B cell (primary cell): ENCODE data around the gene HS2ST1. TPM values are rescaled to one million over a fixed set of nuclear protein-coding genes. Genes with fewer than 3 reads are reported as not detected.

Experiments
- ATAC-seq: fragments of 200-7000 bp; cut with Tn5 transposase; one replicate; pipeline ENCODE4 v1.10.0; 2021; ENCODE audit warnings: low read depth, mild to moderate bottlenecking, moderate number of reproducible peaks, moderate library complexity
- CTCF ChIA-PET: fragments of 350-600 bp; sonication (Branson Sonifier 250); formaldehyde crosslinking; loops from one replicate; lab custom pipeline; 2021; ENCODE audit warnings: antibody characterized with exemption, inconsistent platforms; lab: Charles Lee
- POLR2A ChIA-PET: fragments of 350-600 bp; sonication (Branson Sonifier 250); formaldehyde crosslinking; loops from one replicate; lab custom pipeline; 2021; ENCODE audit warnings: antibody characterized with exemption; lab: Charles Lee
- DNase-seq: peaks from one replicate; pipeline ENCODE4 v3.0.0; 2013
- H2AFZ ChIP-seq: 2 replicates; pipeline ENCODE4 v1.6.1; 2012; ENCODE audit warnings: mild to moderate bottlenecking, low read depth, low read length; ENCODE audit not compliant: insufficient read depth, poor library complexity, severe bottlenecking
- H3K27ac ChIP-seq, 2 donors: 1 replicate in 1 of 2; 2 replicates in 1 of 2; pipeline ENCODE4 v1.5.1; 2012 to 2013; ENCODE audit warnings: low read length in 2 of 2, mild to moderate bottlenecking in 2 of 2, moderate library complexity in 1 of 2
- H3K27me3 ChIP-seq, 4 experiments: fragments of 200-600 bp in 1 of 4; sonication (generic) in 1 of 4; replicated peaks in 1 of 4; 1 replicate in 2 of 4; 2 replicates in 2 of 4; pipeline versions ENCODE4 v1.6.1 to v1.7.0; 2013 to 2016; ENCODE audit warnings: low read length in 3 of 4, mild to moderate bottlenecking in 2 of 4, mixed read lengths in 1 of 4, moderate library complexity in 1 of 4; ENCODE audit not compliant: insufficient read depth in 4 of 4, control insufficient read depth in 3 of 4; ENCODE audit errors: control extremely low read depth in 1 of 4
- H3K36me3 ChIP-seq, 2 experiments: replicated peaks in 1 of 2; 1 replicate in 1 of 2; 2 replicates in 1 of 2; pipeline versions ENCODE4 v1.6.1 to v1.7.1; 2013; ENCODE audit warnings: low read length in 1 of 2; ENCODE audit not compliant: insufficient read depth in 2 of 2, control insufficient read depth in 1 of 2; ENCODE audit errors: control extremely low read depth in 1 of 2, extremely low read depth in 1 of 2
- H3K4me1 ChIP-seq, 2 donors: fragments of 200-600 bp in 1 of 2; sonication (generic) in 1 of 2; 1 replicate in 1 of 2; 2 replicates in 1 of 2; pipeline versions ENCODE4 v1.5.1 to v1.6.1; 2013 to 2017; ENCODE audit warnings: low read length in 2 of 2; ENCODE audit not compliant: control insufficient read depth in 2 of 2, insufficient read depth in 2 of 2
- H3K4me2 ChIP-seq: replicated peaks from 2 replicates; pipeline ENCODE3; 2012; ENCODE audit warnings: mild to moderate bottlenecking, low read depth, low read length; ENCODE audit not compliant: poor library complexity, severe bottlenecking
- H3K4me3 ChIP-seq, 5 experiments: fragments of 200-600 bp in 1 of 5; sonication (generic) in 1 of 5; 1 replicate in 3 of 5; 2 replicates in 2 of 5; pipeline versions ENCODE4 v1.5.1 to v1.7.0; 2011 to 2016; ENCODE audit warnings: low read length in 4 of 5, mild to moderate bottlenecking in 4 of 5, low read depth in 2 of 5, control low read depth in 1 of 5, moderate library complexity in 1 of 5; ENCODE audit not compliant: insufficient read depth in 1 of 5; ENCODE audit errors: control extremely low read depth in 1 of 5, extremely low read depth in 1 of 5
- H3K79me2 ChIP-seq: fragments of 200-600 bp; sonication (generic); one replicate; pipeline ENCODE4 v1.6.0; 2016; ENCODE audit warnings: low read length; ENCODE audit not compliant: control insufficient read depth, insufficient read depth
- H3K9ac ChIP-seq: fragments of 200-600 bp; sonication (generic); 2 replicates; pipeline ENCODE4 v1.6.1; 2017; ENCODE audit warnings: mild to moderate bottlenecking, low read length, moderate library complexity
- H3K9me3 ChIP-seq, 3 donors: one replicate each; pipeline versions ENCODE4 v1.6.1 to v1.7.1; 2013; ENCODE audit warnings: low read length in 2 of 3; ENCODE audit not compliant: control insufficient read depth in 2 of 3, insufficient read depth in 1 of 3; ENCODE audit errors: control extremely low read depth in 1 of 3
- H4K20me1 ChIP-seq: 2 replicates; pipeline ENCODE4 v1.6.0; 2012; ENCODE audit warnings: mild to moderate bottlenecking, low read length; ENCODE audit not compliant: insufficient read depth, control insufficient read depth, poor library complexity, severe bottlenecking
- H3K27ac Mint-ChIP-seq: one replicate; pipeline ENCODE4 v1.8.0; 2021; ENCODE audit warnings: mixed read lengths
- H3K27me3 Mint-ChIP-seq: one replicate; pipeline ENCODE4 v1.8.0; 2021; ENCODE audit warnings: mixed read lengths
- H3K4me1 Mint-ChIP-seq: one replicate; pipeline ENCODE4 v1.8.0; 2021; ENCODE audit warnings: mixed read lengths
- H3K4me3 Mint-ChIP-seq: one replicate; pipeline ENCODE4 v1.8.0; 2021; ENCODE audit warnings: mixed read lengths
- H3K9me3 Mint-ChIP-seq: one replicate; pipeline ENCODE4 v1.8.0; 2022; ENCODE audit warnings: mixed read lengths; ENCODE audit not compliant: insufficient read depth
- EZH2 ChIP-seq: IDR thresholded peaks from 2 replicates; pipeline ENCODE4 v1.6.1; 2012; ENCODE audit warnings: borderline replicate concordance, low read depth, mild to moderate bottlenecking, moderate library complexity, low read length; ENCODE audit not compliant: insufficient read depth, poor library complexity, severe bottlenecking
- WGBS: methylation state at CpG from one replicate; pipeline ENCODE4 v1.1.5; 2013; ENCODE audit warnings: missing lambda C conversion rate; ENCODE audit not compliant: insufficient coverage; 5-methylcytosine and 5-hydroxymethylcytosine counted together
- intact Hi-C: fragments of 100-400 bp; cut with micrococcal nuclease; formaldehyde crosslinking; loops from one replicate; pipeline ENCODE4 v1.10.0; 2022
- polyA plus RNA-seq: library from polyadenylated mRNA; depleted of rRNA; stranded (reverse); fragments of >200 nt; gene quantifications from 2 replicates; pipeline ENCODE4 v1.2.3, GENCODE V29; 2012
- total RNA-seq, 2 donors: library from RNA; stranded (reverse); fragments of 120-200 nt in 1 of 2; gene quantifications; 1 replicate in 1 of 2; 2 replicates in 1 of 2; pipeline versions ENCODE4 v1.2.3 to v1.2.4, GENCODE V29; 2013 to 2022
- TF ChIP-seq, protein P1 (sequence below): fragments of 200-600 bp; IDR thresholded peaks from one replicate; pipeline ENCODE4 v1.8.0; 2022; ENCODE audit warnings: antibody characterized with exemption, mild to moderate bottlenecking

The HS2ST1 gene
- total and polyA plus RNA-seq, 2 donors (not counting 1 experiment from before 2014, with no cell fraction given): 3.0 to 16.9 TPM

- peaks cover 21 to 49% of the 10 kb centered on the region in 2 donors for H3K4me1 ChIP-seq
Measured at GRCh38 chr1:86905875-86906274, 8.6 kb upstream of the HS2ST1 start.

GRCh38 chr1:86906419-86906818 is 8.0 kb upstream of the HS2ST1 start:
- no peak overlapping the region for H3K27ac Mint-ChIP-seq
- Histone ChIP-seq H3K36me3 (peaks cover 21 to 57% of the 10 kb centered on the region in 2 experiments), H3K9ac (no peak overlapping the region), H3K79me2 (peaks cover 99% of the 10 kb centered on the region), H2AFZ (no peak overlapping the region), H3K4me1 (peaks cover 25 to 54% of the 10 kb centered on the region in 2 donors), H4K20me1 (peaks cover 97% of the 10 kb centered on the region), H3K27me3 (no peaks in the 10 kb centered on the region), H3K4me3 (no peak overlapping the region), H3K9me3 (no peaks in the 10 kb centered on the region), H3K27ac (peak overlapping the region in 1 of 2 donors; percentile 48), H3K4me2 (no peak overlapping the region)
- TF ChIP-seq EZH2: no peak
- TF ChIP-seq, protein P1, sequence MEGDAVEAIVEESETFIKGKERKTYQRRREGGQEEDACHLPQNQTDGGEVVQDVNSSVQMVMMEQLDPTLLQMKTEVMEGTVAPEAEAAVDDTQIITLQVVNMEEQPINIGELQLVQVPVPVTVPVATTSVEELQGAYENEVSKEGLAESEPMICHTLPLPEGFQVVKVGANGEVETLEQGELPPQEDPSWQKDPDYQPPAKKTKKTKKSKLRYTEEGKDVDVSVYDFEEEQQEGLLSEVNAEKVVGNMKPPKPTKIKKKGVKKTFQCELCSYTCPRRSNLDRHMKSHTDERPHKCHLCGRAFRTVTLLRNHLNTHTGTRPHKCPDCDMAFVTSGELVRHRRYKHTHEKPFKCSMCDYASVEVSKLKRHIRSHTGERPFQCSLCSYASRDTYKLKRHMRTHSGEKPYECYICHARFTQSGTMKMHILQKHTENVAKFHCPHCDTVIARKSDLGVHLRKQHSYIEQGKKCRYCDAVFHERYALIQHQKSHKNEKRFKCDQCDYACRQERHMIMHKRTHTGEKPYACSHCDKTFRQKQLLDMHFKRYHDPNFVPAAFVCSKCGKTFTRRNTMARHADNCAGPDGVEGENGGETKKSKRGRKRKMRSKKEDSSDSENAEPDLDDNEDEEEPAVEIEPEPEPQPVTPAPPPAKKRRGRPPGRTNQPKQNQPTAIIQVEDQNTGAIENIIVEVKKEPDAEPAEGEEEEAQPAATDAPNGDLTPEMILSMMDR: no peak
- CTCF ChIA-PET: no interaction called here
- ATAC-seq (no peak), DNase-seq (no peak)
- H3K4me3 Mint-ChIP-seq: no peak overlapping the region
- POLR2A ChIA-PET: no interaction called here
- no peaks in the 10 kb centered on the region for H3K9me3 Mint-ChIP-seq
- WGBS: no CpG with 5 or more reads among the region's 2 CpGs
- no peaks in the 10 kb centered on the region for H3K27me3 Mint-ChIP-seq
- intact Hi-C loops: no loop called here
- H3K4me1 Mint-ChIP-seq: peaks cover 49% of the 10 kb centered on the region

More at GRCh38 chr1:86905875-86906274, 8.6 kb upstream of the HS2ST1 start:
- H3K9me3 ChIP-seq: no peaks in the 10 kb centered on the region
- DNase-seq (no peak), ATAC-seq (no peak)
- intact Hi-C loops: no loop called here
- H3K9ac ChIP-seq: no peak overlapping the region
- H3K4me1 Mint-ChIP-seq: peaks cover 43% of the 10 kb centered on the region
- H3K27me3 ChIP-seq: no peaks in the 10 kb centered on the region
- POLR2A ChIA-PET: no interaction called here
- WGBS: no CpG with 5 or more reads among the region's 1 CpG
- H3K36me3 ChIP-seq: peaks cover 18 to 60% of the 10 kb centered on the region in 2 experiments
- H2AFZ ChIP-seq: no peak overlapping the region
- no peak overlapping the region for H3K4me2 ChIP-seq
- H4K20me1 ChIP-seq: peaks cover 95% of the 10 kb centered on the region
- peaks cover 97% of the 10 kb centered on the region for H3K79me2 ChIP-seq
- peak overlapping the region in 1 of 2 donors; percentile 48 for H3K27ac ChIP-seq
- CTCF ChIA-PET: no interaction called here
- H3K27ac Mint-ChIP-seq: no peak overlapping the region
- TF ChIP-seq EZH2: no peak
- TF ChIP-seq, protein P1: no peak
- H3K4me3 ChIP-seq: no peak overlapping the region
- H3K4me3 Mint-ChIP-seq: no peak overlapping the region
- no peaks in the 10 kb centered on the region for H3K9me3 Mint-ChIP-seq
- no peaks in the 10 kb centered on the region for H3K27me3 Mint-ChIP-seq
